A549 (cell line): ENCODE measurements around the gene INPP5A. TPM values are rescaled to one million over a fixed set of nuclear protein-coding genes. Genes with fewer than 3 reads are reported as not detected.

ENCODE experiments used
- ATAC-seq, 2 experiments: fragments of 200-7000 bp in 1 of 2; fragments of >200 bp in 1 of 2; cut with Nextera tagmentation in 1 of 2; cut with Tn5 transposase in 1 of 2; 3 replicates each; pipeline versions ENCODE4 v1.8.0 to v1.9.1; 2018 to 2020; ENCODE audit warnings: mild to moderate bottlenecking in 1 of 2, moderate library complexity in 1 of 2
- CTCF ChIA-PET: fragments of 300-600 bp; sonication (Branson Sonifier 250); formaldehyde crosslinking; extraction: SDS; loops from one replicate; lab custom pipeline; 2021; ENCODE audit warnings: antibody characterized with exemption, inconsistent platforms; lab: Yijun Ruan, JAX
- POLR2A ChIA-PET: fragments of 350-600 bp; formaldehyde crosslinking; extraction: SDS; loops from one replicate; lab custom pipeline; 2021; ENCODE audit warnings: antibody characterized with exemption, inconsistent platforms; lab: Yijun Ruan, JAX
- DNase-seq, 2 experiments: peaks; one replicate each; pipeline versions ENCODE4 v3.0.0 to v3.0.0-alpha.2; 2011 to 2016; ENCODE audit warnings: low read depth in 1 of 2, low spot score in 1 of 2
- FAIRE-seq: peaks from 2 replicates; lab custom pipeline; 2011; peaks lifted over from hg19 to GRCh38; lab: Jason Lieb, UNC
- H3K27ac ChIP-seq, 2 experiments: fragments of >200 bp; sonication (Bioruptor Twin); formaldehyde crosslinking; 3 replicates each; pipeline ENCODE4 v1.5.1; 2016 to 2017
- H3K4me1 ChIP-seq: fragments of >200 bp; sonication (Bioruptor Twin); formaldehyde crosslinking; 3 replicates; pipeline ENCODE4 v1.6.1; 2016
- H3K4me2 ChIP-seq: fragments of >200 bp; sonication (Bioruptor Twin); formaldehyde crosslinking; 3 replicates; pipeline ENCODE4 v1.6.1; 2016
- H3K4me3 ChIP-seq: fragments of >200 bp; sonication (Bioruptor Twin); formaldehyde crosslinking; 3 replicates; pipeline ENCODE4 v1.5.1; 2016
- H3K9me3 ChIP-seq: fragments of >200 bp; sonication (Bioruptor Twin); formaldehyde crosslinking; 3 replicates; pipeline ENCODE4 v1.6.1; 2016
- BHLHE40 ChIP-seq: IDR thresholded peaks from 2 replicates; pipeline ENCODE4 v1.6.1; 2012; ENCODE audit warnings: low read depth, low read length, inconsistent platforms
- CHD4 ChIP-seq: fragments of 200-600 bp; sonication (generic); IDR thresholded peaks from 2 replicates; pipeline ENCODE4 v1.6.1; 2016; ENCODE audit warnings: antibody characterized with exemption, mild to moderate bottlenecking, borderline replicate concordance
- EHMT2 ChIP-seq: fragments of 200-600 bp; sonication (generic); IDR thresholded peaks from 2 replicates; pipeline ENCODE4 v1.6.1; 2016; ENCODE audit warnings: antibody characterized with exemption, low read depth, mild to moderate bottlenecking, moderate library complexity
- EP300 ChIP-seq, 2 experiments: fragments of >200 bp; sonication (Bioruptor Twin); formaldehyde crosslinking; IDR thresholded peaks; 2 replicates in 1 of 2; 3 replicates in 1 of 2; pipeline ENCODE4 v1.6.1; 2016 to 2017
- ESRRA ChIP-seq: fragments of 150-350 bp; IDR thresholded peaks from 2 replicates; pipeline ENCODE4 v1.6.1; 2014; ENCODE audit warnings: mild to moderate bottlenecking, low read length, borderline replicate concordance
- FOSL2 ChIP-seq, 2 experiments: fragments of 450-650 bp in 1 of 2; fragments of >200 bp in 1 of 2; sonication (Bioruptor Twin) in 1 of 2; formaldehyde crosslinking; IDR thresholded peaks; 2 replicates each; pipeline versions ENCODE4 v1.5.0 to v1.6.1; 2016 to 2020; ENCODE audit warnings: mild to moderate bottlenecking in 1 of 2, moderate library complexity in 1 of 2
- FOXS1 ChIP-seq: fragments of 250-450 bp; sonication (Bioruptor Pico); IDR thresholded peaks from 2 replicates; pipeline ENCODE4 v1.5.0; 2020; ENCODE audit warnings: mild to moderate bottlenecking, moderate library complexity
- GATA3 ChIP-seq: IDR thresholded peaks from 2 replicates; pipeline ENCODE4 v1.6.1; 2012; ENCODE audit warnings: borderline replicate concordance
- HOXA7 ChIP-seq: fragments of 250-450 bp; sonication (Bioruptor Pico); IDR thresholded peaks from 2 replicates; pipeline ENCODE4 v1.5.0; 2020; ENCODE audit warnings: mild to moderate bottlenecking, moderate library complexity
- JUN ChIP-seq, 2 experiments: fragments of >200 bp; sonication (Bioruptor Twin); formaldehyde crosslinking; IDR thresholded peaks; 2 replicates in 1 of 2; 3 replicates in 1 of 2; pipeline ENCODE4 v1.6.1; 2016 to 2017
- JUNB ChIP-seq: fragments of >200 bp; sonication (Bioruptor Twin); formaldehyde crosslinking; IDR thresholded peaks from 2 replicates; pipeline ENCODE4 v1.6.1; 2016
- KDM5A ChIP-seq: fragments of 200-600 bp; sonication (generic); IDR thresholded peaks from 2 replicates; pipeline ENCODE4 v1.6.1; 2016; ENCODE audit warnings: antibody characterized with exemption, mild to moderate bottlenecking
- MAFK ChIP-seq: fragments of 450-650 bp; IDR thresholded peaks from 2 replicates; pipeline ENCODE4 v1.6.1; 2014; ENCODE audit not compliant: partially characterized antibody
- NPAS2 ChIP-seq: fragments of 250-450 bp; sonication (Bioruptor Pico); IDR thresholded peaks from 2 replicates; pipeline ENCODE4 v1.8.0; 2022; ENCODE audit warnings: mild to moderate bottlenecking, moderate library complexity, borderline replicate concordance
- POLR2AphosphoS2 ChIP-seq: conservative IDR thresholded peaks from 2 replicates; pipeline ENCODE4 v1.6.1; 2012; ENCODE audit warnings: low read length, improper control_type of control experiment, inconsistent platforms
- RARB ChIP-seq: fragments of 250-450 bp; sonication (Bioruptor Pico); IDR thresholded peaks from 2 replicates; pipeline ENCODE4 v1.8.0; 2021; ENCODE audit warnings: mild to moderate bottlenecking, moderate library complexity
- SMC3 ChIP-seq: fragments of >200 bp; sonication (Bioruptor Twin); formaldehyde crosslinking; IDR thresholded peaks from 3 replicates; pipeline ENCODE4 v1.6.1; 2018; ENCODE audit warnings: inconsistent platforms
- SREBF2 ChIP-seq: fragments of 450-650 bp; IDR thresholded peaks from 2 replicates; pipeline ENCODE4 v1.6.1; 2014; ENCODE audit warnings: mild to moderate bottlenecking, moderate library complexity
- TFCP2L1 ChIP-seq: fragments of 250-450 bp; sonication (Bioruptor Pico); IDR thresholded peaks from 2 replicates; pipeline ENCODE4 v1.5.0; 2021; ENCODE audit warnings: mild to moderate bottlenecking
- TP53 ChIP-seq: fragments of 250-450 bp; sonication (Bioruptor Pico); IDR thresholded peaks from 2 replicates; pipeline ENCODE4 v1.5.0; 2021; ENCODE audit warnings: mild to moderate bottlenecking, moderate library complexity
- ZC3H11A ChIP-seq: fragments of 450-650 bp; IDR thresholded peaks from 2 replicates; pipeline ENCODE4 v1.6.1; 2014; ENCODE audit warnings: antibody characterized with exemption, mild to moderate bottlenecking
- ZFP36 ChIP-seq: fragments of 450-650 bp; IDR thresholded peaks from 2 replicates; pipeline ENCODE4 v1.6.1; 2014; ENCODE audit warnings: borderline replicate concordance; ENCODE audit not compliant: partially characterized antibody
- ZSCAN20 ChIP-seq: fragments of 250-450 bp; sonication (Bioruptor Pico); IDR thresholded peaks from 2 replicates; pipeline ENCODE4 v1.8.0; 2022; ENCODE audit warnings: mild to moderate bottlenecking, moderate library complexity
- whole genome bisulfite sequencing: methylation state at CpG from one replicate; pipeline ENCODE4 v1.1.6; 2017; ENCODE audit errors: missing lambda C conversion rate; 5-methylcytosine and 5-hydroxymethylcytosine counted together
- polyA plus RNA-seq, 4 experiments: library from polyadenylated mRNA; depleted of rRNA in 3 of 4; stranded (reverse); fragments of >200 nt; fragmentation: RNase III in 1 of 4; extraction: RNeasy Plus Mini Kit Qiagen cat#74134 plus additional on column Dnase treatment in 1 of 4; gene quantifications; 2 replicates in 3 of 4; 3 replicates in 1 of 4; pipeline ENCODE4 v1.2.3, GENCODE V29; 2011 to 2017
- TF ChIP-seq, protein P1 (sequence below): IDR thresholded peaks from 2 replicates; pipeline ENCODE4 v1.6.1; 2012
- TF ChIP-seq, protein P2 (sequence below): fragments of 450-650 bp; IDR thresholded peaks from 2 replicates; pipeline ENCODE4 v1.6.1; 2014; ENCODE audit warnings: antibody characterized with exemption
- TF ChIP-seq, protein P3 (sequence below): fragments of >200 bp; sonication (Bioruptor Twin); formaldehyde crosslinking; IDR thresholded peaks from 3 replicates; pipeline ENCODE4 v1.5.1; 2016
- TF ChIP-seq, protein P4 (sequence below): IDR thresholded peaks from 2 replicates; pipeline ENCODE4 v1.6.1; 2012

The INPP5A gene
- polyA plus RNA-seq, 2 of the 4 experiments (the other 2 are of a cell fraction): 13.7 to 15.1 TPM

DNA sequence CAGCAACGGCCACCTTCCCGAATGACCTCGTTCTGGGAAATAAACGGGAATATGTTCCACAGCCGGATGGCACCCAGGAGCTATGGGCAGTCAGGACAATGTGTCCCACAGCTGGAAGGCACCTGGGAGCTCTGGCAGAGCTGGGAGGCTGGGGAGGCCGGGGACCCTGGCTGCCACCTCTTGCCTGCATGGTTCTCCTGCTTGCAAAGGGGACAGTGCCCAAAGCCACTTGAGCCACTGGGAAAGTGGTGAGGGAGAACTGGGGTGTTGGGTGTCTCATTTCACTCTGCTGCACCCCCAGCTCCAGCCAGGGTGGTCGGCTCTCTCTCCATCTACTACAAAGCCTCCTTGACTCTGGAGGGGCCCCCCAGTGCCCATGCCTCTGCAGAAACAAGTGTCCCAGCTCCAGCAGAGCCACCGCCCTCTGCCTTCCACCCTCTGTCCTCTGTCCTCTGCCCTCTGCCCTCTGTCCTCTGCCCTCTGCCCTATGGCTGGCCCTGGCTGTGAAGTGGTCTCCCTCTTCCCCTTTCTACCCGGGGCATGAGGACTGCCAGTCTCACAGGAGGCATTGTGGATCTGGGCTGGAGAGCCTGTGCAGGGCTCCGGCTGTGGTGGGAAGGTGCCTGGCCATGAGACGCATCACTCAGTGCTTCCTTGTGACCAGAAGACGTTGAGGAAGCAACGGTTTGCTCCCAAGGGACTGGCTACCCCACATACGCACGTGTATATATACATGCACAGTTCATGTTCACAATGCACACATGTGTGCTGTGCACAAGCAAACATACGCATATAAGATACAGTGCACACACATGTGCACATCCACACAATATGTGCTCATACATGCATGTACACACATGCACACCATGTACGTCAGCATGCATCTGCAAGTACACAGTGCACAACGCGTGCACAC, 21.5 kb upstream of the INPP5A start:
- ATAC-seq (no peak), FAIRE-seq (no peak), DNase-seq (no peak)
- Histone ChIP-seq H3K27ac (peak overlapping the region; percentile 81 to 90; a peak in 5 of 6 replicates), H3K4me1 (peaks cover 26% of the 10 kb centered on the region), H3K4me3 (no peak overlapping the region), H3K9me3 (peaks cover 5% of the 10 kb centered on the region; the same call in 1 of the 3 replicates), H3K4me2 (peak overlapping the region; percentile 97)
- no peak for TF ChIP-seq NPAS2 (CRISPR knock-in tag)
- TF ChIP-seq, protein P1, sequence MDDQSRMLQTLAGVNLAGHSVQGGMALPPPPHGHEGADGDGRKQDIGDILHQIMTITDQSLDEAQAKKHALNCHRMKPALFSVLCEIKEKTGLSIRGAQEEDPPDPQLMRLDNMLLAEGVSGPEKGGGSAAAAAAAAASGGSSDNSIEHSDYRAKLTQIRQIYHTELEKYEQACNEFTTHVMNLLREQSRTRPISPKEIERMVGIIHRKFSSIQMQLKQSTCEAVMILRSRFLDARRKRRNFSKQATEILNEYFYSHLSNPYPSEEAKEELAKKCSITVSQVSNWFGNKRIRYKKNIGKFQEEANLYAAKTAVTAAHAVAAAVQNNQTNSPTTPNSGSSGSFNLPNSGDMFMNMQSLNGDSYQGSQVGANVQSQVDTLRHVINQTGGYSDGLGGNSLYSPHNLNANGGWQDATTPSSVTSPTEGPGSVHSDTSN: no peak
- no peak for TF ChIP-seq CHD4
- TF ChIP-seq ZSCAN20 (CRISPR knock-in tag): no peak
- no peak for TF ChIP-seq SREBF2
- TF ChIP-seq KDM5A: no peak
- no peak for TF ChIP-seq EP300 (IDR thresholded peaks at IDR 0.05)
- TF ChIP-seq POLR2AphosphoS2: no peak
- TF ChIP-seq FOXS1 (CRISPR knock-in tag): no peak
- TF ChIP-seq, protein P2, sequence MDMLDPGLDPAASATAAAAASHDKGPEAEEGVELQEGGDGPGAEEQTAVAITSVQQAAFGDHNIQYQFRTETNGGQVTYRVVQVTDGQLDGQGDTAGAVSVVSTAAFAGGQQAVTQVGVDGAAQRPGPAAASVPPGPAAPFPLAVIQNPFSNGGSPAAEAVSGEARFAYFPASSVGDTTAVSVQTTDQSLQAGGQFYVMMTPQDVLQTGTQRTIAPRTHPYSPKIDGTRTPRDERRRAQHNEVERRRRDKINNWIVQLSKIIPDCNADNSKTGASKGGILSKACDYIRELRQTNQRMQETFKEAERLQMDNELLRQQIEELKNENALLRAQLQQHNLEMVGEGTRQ: no peak
- TF ChIP-seq, protein P3, sequence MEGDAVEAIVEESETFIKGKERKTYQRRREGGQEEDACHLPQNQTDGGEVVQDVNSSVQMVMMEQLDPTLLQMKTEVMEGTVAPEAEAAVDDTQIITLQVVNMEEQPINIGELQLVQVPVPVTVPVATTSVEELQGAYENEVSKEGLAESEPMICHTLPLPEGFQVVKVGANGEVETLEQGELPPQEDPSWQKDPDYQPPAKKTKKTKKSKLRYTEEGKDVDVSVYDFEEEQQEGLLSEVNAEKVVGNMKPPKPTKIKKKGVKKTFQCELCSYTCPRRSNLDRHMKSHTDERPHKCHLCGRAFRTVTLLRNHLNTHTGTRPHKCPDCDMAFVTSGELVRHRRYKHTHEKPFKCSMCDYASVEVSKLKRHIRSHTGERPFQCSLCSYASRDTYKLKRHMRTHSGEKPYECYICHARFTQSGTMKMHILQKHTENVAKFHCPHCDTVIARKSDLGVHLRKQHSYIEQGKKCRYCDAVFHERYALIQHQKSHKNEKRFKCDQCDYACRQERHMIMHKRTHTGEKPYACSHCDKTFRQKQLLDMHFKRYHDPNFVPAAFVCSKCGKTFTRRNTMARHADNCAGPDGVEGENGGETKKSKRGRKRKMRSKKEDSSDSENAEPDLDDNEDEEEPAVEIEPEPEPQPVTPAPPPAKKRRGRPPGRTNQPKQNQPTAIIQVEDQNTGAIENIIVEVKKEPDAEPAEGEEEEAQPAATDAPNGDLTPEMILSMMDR: no peak
- no peak for TF ChIP-seq GATA3
- TF ChIP-seq EHMT2: no peak
- no peak for TF ChIP-seq BHLHE40
- no peak for TF ChIP-seq TFCP2L1 (CRISPR knock-in tag)
- TF ChIP-seq HOXA7 (CRISPR knock-in tag): no peak
- no peak for TF ChIP-seq JUN (IDR thresholded peaks at IDR 0.05)
- no peak for TF ChIP-seq ZC3H11A
- TF ChIP-seq MAFK: no peak
- ChIA-PET CTCF (interaction anchor here (0.9 to 1.2 kb wide), 3 partner anchors 20 to 138 kb away, joined by 3 to 4 read pairs (median 3); no protein-coding TSS in a partner anchor), POLR2A (interaction anchor here (0.6 kb wide), 3 partner anchors 47 to 80 kb away, joined by 3 to 4 read pairs (median 3); no protein-coding TSS in a partner anchor)
- 79% methylated on average over 17 of the region's 19 CpGs for whole genome bisulfite sequencing

DNA sequence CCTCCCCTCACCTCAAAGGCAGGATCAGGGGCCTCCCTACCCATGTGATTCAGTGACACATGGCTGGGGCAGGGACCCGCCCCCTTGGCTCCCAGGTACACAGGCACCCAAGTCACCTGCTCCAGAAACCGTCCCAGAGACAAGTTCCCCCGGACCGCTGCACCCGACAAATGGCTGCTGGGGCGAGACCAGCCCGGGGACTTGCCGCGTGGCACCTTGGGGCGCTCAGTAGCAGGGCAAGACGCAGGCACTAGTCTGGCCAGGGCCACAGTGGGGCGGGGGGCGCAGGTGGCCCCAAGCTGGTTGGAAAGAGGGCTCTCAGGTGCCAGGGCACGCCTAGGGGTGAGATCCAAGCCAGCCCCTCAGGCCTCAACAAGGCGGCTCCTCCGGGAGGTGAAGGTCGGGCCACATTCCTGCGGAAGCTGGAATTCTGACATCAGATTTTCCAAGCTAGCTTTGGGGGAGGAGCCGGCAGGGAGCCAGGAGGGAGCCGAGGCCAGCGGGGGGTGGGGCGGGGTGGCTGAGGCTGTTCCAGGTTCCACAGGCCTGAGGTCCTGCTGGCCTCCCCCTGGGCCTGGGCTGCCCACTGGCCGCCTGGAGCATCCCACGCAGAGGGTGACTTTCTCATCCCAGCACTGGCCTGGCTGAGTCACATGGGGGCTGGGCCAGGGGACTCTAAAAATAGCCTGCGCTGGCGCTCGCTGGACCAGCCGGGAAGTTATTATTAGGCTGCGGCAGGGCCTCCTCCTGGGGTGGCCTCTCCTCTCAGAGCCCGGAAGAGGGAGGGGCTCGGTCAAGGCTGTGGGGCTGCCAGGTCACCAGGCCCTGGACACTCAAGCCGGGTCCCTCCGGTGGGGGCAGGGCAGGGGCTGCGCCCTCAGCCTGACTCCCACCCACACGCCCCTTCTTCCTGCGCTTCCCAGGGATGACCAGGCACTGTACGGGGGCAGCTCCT, 20.5 kb upstream of the INPP5A start:
- peak; percentile 28 for FAIRE-seq
- CTCF ChIA-PET: interaction anchor here (0.5 to 1.2 kb wide), 5 partner anchors 19 to 137 kb away, joined by 3 to 4 read pairs (median 3); no protein-coding TSS in a partner anchor

More for the DNA sequence above, 20.5 kb upstream of the INPP5A start:
- ATAC-seq (peak; percentile 89 to 93), DNase-seq (peak; percentile 81 to 94)
- 16% methylated on average over 12 of the region's 37 CpGs for WGBS
- POLR2A ChIA-PET: interaction anchor here (0.6 to 1.3 kb wide), 4 partner anchors 19 to 79 kb away, joined by 3 to 4 read pairs (median 3); no protein-coding TSS in a partner anchor
- H3K4me2 ChIP-seq: peak overlapping the region; percentile 97
- peak; percentile 28; the same call in 1 of the 2 replicates for TF ChIP-seq GATA3
- TF ChIP-seq RARB (CRISPR knock-in tag): peak; percentile 96
- no peak for TF ChIP-seq EHMT2
- peak; percentile 26; the same call in 2 of the 3 replicates for TF ChIP-seq SMC3
- peak; percentile 56 to 83; a peak in 3 of 5 replicates for TF ChIP-seq JUN (IDR thresholded peaks at IDR 0.05)
- TF ChIP-seq, protein P4, sequence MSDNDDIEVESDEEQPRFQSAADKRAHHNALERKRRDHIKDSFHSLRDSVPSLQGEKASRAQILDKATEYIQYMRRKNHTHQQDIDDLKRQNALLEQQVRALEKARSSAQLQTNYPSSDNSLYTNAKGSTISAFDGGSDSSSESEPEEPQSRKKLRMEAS: peak; percentile 49; the same call in 1 of the 2 replicates
- TF ChIP-seq, protein P2: peak; percentile 75
- no peak for TF ChIP-seq ZFP36
- TF ChIP-seq CHD4: no peak
- TF ChIP-seq POLR2AphosphoS2: no peak
- TF ChIP-seq JUNB: peak; percentile 36; the same call in 1 of the 2 replicates
- TF ChIP-seq TP53: no peak
- TF ChIP-seq ESRRA: peak; percentile 88; the same call in 1 of the 2 replicates
- peak in 1 of 2 experiments; percentile 49; a peak in 1 of 5 replicates for TF ChIP-seq EP300 (IDR thresholded peaks at IDR 0.05)
- TF ChIP-seq FOSL2 (IDR thresholded peaks at IDR 0.05): no peak
- peak; percentile 89 for TF ChIP-seq FOSL2 (CRISPR knock-in tag; IDR thresholded peaks at IDR 0.05)
- peaks cover 26% of the 10 kb centered on the region for H3K4me1 ChIP-seq
- H3K27ac ChIP-seq: peak overlapping the region; percentile 81 to 90
- H3K9me3 ChIP-seq: peaks cover 5% of the 10 kb centered on the region; the same call in 1 of the 3 replicates
- H3K4me3 ChIP-seq: peak overlapping the region; percentile 31; the same call in 2 of the 3 replicates
